Eye (tissue), 1 donor: ENCODE results near the gene ARGLU1.

ENCODE experiments used
- DNase-seq: peaks from one replicate; pipeline ENCODE4 v3.0.0-alpha.2; 2015

Gene ARGLU1

GRCh38 chr13:106540613-106541012 is 27.3 kb downstream of the ARGLU1 start:
- DNase-seq, result no peak

GRCh38 chr13:106537521-106537920 is 30.4 kb downstream of the ARGLU1 start:
- no peak for DNase-seq

DNA sequence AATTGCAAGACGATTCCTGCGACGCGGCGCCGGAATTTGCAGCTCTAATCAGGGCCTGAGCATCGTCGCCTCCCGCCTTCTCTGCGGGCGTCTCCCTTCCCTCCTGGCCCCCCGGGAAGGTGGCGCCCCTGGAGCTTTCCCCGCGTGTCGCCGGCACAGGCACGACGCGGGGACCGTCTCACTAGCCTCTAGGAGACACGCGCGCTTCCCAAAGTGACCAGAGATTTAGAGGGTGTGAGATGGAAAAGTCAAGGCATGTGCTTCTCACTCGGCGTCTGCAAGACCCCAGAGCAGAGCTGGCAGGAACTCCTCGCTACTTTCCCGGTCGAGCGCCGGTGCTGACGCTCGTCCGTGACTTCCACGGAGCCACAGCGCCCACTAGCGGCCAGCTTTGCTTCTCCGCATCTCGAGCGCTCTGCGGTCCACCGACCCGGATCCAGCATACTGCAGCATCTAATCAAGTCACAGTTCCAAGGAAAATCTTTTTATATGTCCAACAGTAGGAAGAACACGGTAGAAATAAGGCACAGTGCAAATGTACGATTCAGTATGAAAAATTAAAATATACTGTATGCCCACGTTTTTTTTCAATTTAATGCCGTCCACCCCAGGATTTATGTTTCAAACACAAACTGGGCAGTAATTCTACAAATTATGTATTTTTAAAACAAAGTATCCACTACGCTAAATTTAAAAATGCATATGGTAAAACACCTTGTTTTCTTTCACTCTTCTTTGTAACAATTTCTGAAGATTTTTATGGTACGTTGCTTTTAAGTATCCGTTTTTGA is 31.5 kb downstream of the ARGLU1 start:
- DNase-seq, result peak; percentile 98

DNA sequence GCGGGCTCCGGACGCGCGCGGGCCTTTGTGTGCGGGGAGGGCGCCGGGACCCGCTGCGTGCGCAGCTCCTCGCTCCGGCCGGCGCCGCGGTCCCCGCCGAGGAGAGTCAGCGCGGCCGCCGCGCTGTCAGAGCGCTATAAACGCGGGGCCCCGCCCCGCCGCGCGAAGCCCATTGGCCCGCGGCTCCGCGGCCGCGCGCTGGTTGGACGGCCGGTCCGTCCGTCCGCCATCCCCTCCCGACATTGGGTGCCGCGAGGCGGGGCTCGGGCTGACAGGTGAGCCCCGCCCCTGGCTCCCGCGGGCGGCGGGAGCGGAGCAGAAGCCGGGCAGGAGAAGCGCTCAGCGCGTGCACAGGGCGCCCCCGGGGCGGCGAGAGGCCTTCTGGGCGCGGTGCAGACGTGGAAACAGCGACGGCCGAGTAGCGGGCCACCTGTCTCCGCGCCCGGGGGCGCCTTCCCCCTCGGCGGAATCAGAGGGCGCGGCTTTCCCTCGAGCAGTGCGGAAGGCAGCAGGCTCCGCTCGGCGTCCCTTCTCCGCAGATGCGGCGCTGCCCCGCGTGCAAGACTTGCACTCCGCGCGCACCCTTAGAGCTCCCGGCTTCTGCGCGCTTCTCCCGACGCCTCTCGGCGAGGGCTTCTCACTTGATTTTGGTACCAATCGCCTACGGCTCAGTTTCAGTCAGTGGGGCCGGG is 32.2 kb downstream of the ARGLU1 start, which contains the start of gene EFNB2:
TSS of gene EFNB2 (minus strand) at position 111 of the 692 bp plus-strand sequence. CDS start 698 bp downstream, outside the sequence.
- peak; percentile 96 for DNase-seq

DNA sequence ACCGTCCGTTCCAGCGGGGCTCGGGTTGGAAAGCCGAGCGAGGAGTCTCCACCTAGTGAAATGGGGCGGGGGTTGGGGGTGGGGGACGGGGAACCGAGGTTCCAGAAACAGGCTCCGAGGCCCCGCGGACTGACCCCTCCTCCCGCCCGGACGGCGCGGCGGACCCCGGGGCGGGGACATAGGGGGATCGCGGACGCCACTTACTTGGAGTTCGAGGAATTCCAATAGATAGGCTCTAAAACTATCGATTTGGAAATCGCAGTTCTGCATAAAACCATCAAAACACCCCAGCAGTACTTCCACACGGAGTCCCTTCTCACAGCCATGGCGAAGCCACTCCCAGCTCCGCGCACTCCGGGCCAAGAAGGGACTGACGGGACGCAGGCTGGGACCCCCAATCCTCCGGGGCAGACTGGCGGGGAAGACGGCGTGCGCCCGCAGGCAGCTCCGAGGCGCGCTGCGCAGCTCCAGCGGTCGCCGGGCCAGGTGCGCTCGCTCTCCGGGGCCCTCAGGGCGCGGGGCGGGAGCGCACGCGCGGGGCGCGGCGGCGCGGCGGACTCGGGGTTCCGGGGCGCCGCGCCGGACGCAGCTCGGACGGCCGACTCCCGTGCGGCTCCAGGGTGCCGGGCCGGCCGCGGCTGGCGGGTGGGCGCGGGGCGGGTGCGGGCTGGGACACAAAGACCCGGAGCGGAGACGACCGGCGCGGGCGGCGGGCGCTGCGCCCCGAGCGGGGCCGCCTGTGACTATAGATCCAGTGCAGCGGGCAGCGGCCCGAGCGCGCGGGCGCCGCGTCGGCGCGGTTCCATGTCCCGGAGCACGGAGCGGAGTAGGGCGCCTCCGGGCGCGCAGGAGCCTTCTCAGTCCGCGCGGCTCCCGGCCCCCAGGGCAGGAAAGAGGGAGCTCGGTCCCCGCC is 33.0 kb downstream of the ARGLU1 start:
- DNase-seq, result peak; percentile 75

- peak; percentile 81 for DNase-seq
Observed at GRCh38 chr13:106533943-106534638, 33.8 kb downstream of the ARGLU1 start.

- DNase-seq, result peak; percentile 92
Observed at GRCh38 chr13:106533101-106533942, 34.6 kb downstream of the ARGLU1 start.

GRCh38 chr13:106532111-106532929 is 35.6 kb downstream of the ARGLU1 start:
- DNase-seq, result peak; percentile 82

GRCh38 chr13:106530980-106531481 is 36.9 kb downstream of the ARGLU1 start:
- peak; percentile 65 for DNase-seq

DNA sequence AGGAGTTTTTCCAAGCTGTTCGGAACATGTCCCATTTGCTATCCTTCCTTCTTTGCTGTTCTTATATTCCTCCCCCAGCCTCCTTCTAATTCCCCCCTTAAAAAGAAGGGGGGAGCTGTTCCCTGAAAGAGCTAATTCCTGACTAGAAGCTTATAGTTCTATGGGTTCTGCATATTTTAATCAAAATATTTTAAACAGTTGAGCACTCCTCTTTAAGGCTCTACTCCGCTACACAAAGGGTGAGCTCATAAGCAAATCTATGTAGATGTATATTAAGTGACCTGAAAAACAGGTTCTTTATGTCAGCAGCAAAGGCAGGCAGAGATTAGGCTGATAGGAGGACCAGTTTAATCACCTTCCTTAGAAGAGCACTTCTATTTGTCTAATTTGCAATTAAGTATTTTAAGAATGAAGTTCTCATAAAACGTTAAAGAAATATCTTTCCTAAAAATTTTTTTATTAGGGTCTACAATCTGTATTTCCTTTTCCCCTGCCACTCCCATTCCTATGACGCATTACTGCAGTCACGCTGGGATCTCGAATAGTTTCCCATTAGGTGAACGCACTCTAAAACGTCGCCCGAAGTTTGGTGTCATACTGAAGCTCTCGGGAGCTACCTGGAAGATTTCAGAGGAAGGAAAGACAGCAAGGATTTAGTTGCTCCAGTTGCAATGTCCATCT is 37.6 kb downstream of the ARGLU1 start:
- peak; percentile 49 for DNase-seq

- DNase-seq, result peak; percentile 56
Observed at GRCh38 chr13:106529415-106530170, 38.3 kb downstream of the ARGLU1 start.

DNA sequence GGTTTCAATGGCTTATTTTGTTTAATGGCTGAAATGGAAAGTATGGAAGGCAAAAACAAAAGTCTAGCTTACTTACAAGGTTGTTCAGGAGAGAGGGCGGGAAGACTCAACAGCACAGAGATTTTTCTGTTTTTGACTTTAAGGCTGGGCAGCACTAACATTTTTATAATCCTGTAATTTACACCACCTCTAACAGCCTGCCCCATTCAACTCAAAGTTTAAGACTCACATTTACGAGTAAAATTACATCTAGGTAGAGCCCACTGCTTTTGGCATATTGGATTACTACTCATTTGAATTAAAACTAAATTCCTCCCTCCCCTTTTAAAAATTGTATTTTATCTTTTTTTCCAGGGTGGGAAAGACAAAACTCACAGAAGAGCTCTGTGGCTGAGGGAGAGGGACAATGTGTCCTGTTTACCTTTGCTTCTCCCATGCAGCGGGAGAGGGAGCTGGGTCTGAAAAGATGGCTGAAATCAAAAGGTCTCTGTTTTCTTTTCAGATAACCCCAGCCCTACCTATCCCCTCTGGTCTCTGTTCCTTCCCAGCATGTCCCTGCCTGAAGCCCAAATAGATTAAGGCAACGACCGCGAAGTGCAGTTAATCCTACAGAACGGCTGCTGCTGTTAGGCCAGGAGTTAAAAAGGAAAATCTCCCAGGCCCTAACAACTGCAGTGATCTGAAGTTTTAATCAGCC is 39.1 kb downstream of the ARGLU1 start:
- no peak for DNase-seq

DNA sequence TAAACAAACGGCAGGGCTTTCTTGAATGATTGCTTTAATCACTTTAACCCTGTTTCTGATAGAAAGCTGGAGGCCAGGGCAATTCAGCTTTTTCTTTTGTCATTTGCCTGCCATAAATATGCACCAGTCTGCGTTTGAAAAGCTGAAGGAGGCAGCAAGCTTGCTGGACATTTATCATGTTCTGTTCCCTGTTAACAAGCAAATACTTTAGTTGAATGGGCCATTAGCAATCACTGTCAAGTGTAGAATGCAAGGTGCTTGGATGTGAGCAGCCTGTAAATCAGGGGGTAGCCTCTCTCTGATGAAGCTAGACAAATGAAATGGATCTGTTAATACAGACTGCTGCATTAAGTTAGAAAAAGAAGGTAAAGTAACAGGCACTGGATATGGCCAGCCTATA is 40.1 kb downstream of the ARGLU1 start:
- DNase-seq, result no peak

DNA sequence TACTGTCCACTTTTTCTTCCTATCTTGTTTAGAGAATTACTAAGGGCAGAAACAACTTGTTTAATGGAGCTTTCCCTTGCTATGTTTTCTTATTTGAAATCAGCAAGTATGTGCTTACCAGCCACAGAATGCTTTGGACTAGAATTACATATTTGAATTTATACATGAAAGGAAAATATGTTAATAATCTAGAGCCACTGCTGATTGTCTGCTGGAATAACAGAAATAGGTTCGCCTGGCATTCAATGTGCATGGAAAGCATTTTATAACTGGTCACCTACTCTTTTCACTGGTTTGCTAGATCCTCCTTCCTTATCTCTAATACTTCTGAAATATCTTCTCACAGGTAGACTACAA is 40.5 kb downstream of the ARGLU1 start:
- DNase-seq, result no peak

- no peak for DNase-seq
Observed at GRCh38 chr13:106526738-106527444, 41.0 kb downstream of the ARGLU1 start.

- DNase-seq, result no peak
Observed at GRCh38 chr13:106525865-106526264, 42.1 kb downstream of the ARGLU1 start.

GRCh38 chr13:106524108-106524507 is 43.8 kb downstream of the ARGLU1 start:
- DNase-seq, result no peak

- peak; percentile 57 for DNase-seq
Observed at GRCh38 chr13:106523576-106523975, 44.4 kb downstream of the ARGLU1 start.
